Activated CD4-positive, alpha-beta T cell treated with anti-CD3 and anti-CD28 coated beads, Interleukin-2, amount 50 U/mL, for 4 hours (primary cell): Measurements from ENCODE around the gene KLHL36.

Experiments
- DNase-seq, 2 experiments: peaks; one replicate each; pipeline ENCODE4 v3.0.0-alpha.2; 2020

KLHL36 gene

GRCh38 chr16:84647828-84648594 is at the start of gene KLHL36:
TSS of gene KLHL36 (plus strand) at chr16:84648511. CDS start at chr16:84650868, 2,357 bp downstream.
- peak; percentile 54 to 60 for DNase-seq

GRCh38 chr16:84599521-84600202 is 48.6 kb upstream of the KLHL36 start:
- peak; percentile 49 to 56 for DNase-seq

- no peak for DNase-seq
Observed at GRCh38 chr16:84600343-84601229, 47.7 kb upstream of the KLHL36 start.

GRCh38 chr16:84603140-84603816 is 45.0 kb upstream of the KLHL36 start:
- DNase-seq = peak in 1 of 2 experiments; percentile 40

GRCh38 chr16:84603940-84604339 is 44.4 kb upstream of the KLHL36 start:
- no peak for DNase-seq

GRCh38 chr16:84604477-84605013 is 43.8 kb upstream of the KLHL36 start:
- DNase-seq = no peak

GRCh38 chr16:84605339-84605848 is 42.9 kb upstream of the KLHL36 start:
- no peak for DNase-seq

GRCh38 chr16:84606081-84606875 is 42.0 kb upstream of the KLHL36 start:
- DNase-seq = no peak

- DNase-seq = no peak
Observed at GRCh38 chr16:84607061-84607460, 41.2 kb upstream of the KLHL36 start.

GRCh38 chr16:84607694-84608093 is 40.6 kb upstream of the KLHL36 start:
- DNase-seq = no peak

- no peak for DNase-seq
Observed at GRCh38 chr16:84608282-84608681, 40.0 kb upstream of the KLHL36 start.

- DNase-seq = no peak
Observed at GRCh38 chr16:84609563-84610177, 38.6 kb upstream of the KLHL36 start.

GRCh38 chr16:84610376-84610775 is 37.9 kb upstream of the KLHL36 start:
- no peak for DNase-seq

- DNase-seq = no peak
Observed at GRCh38 chr16:84611041-84611440, 37.3 kb upstream of the KLHL36 start.

GRCh38 chr16:84612686-84613085 is 35.6 kb upstream of the KLHL36 start:
- DNase-seq = no peak

GRCh38 chr16:84613408-84614072 is 34.8 kb upstream of the KLHL36 start:
- no peak for DNase-seq

GRCh38 chr16:84614073-84614459 is 34.2 kb upstream of the KLHL36 start:
- DNase-seq = no peak

- DNase-seq = no peak
Observed at GRCh38 chr16:84614623-84614967, 33.7 kb upstream of the KLHL36 start.

GRCh38 chr16:84614968-84615813 is 33.1 kb upstream of the KLHL36 start:
- DNase-seq = no peak
